ENCODE data around the gene NCAN.
"Not testable (repeated sequence)": the region's sequence is repeated elsewhere in the genome, so short reads cannot be mapped to it uniquely, and the experiment has no call there.

NCAN gene

GRCh38 chr19:19193926-19194325 lies 17.8 kb upstream of the NCAN start:
- no peak for DNase-seq (ENCODE audit: low read depth)

- no peak for DNase-seq (ENCODE audit: low read depth)
Measured at GRCh38 chr19:19201697-19202630, 9.8 kb upstream of the NCAN start.

GRCh38 chr19:19202707-19203011 lies 9.1 kb upstream of the NCAN start:
- no peak for DNase-seq (ENCODE audit: low read depth)

GRCh38 chr19:19203012-19203856 lies 8.5 kb upstream of the NCAN start, which contains the start of gene NR2C2AP:
NR2C2AP (minus strand) TSS chr19:19203414; CDS start chr19:19203060, 354 bp downstream.
- DNase-seq (ENCODE audit: low read depth) = peak; percentile 89

- DNase-seq (ENCODE audit: low read depth) = no peak
Measured at GRCh38 chr19:19204181-19204580, 7.6 kb upstream of the NCAN start.

- no peak for DNase-seq (ENCODE audit: low read depth)
Measured at GRCh38 chr19:19205416-19206410, 6.0 kb upstream of the NCAN start.

GRCh38 chr19:19206938-19207337 lies 4.8 kb upstream of the NCAN start:
- DNase-seq (ENCODE audit: low read depth) = no peak

- DNase-seq (ENCODE audit: low read depth) = no peak
Measured at GRCh38 chr19:19207637-19208572, 3.9 kb upstream of the NCAN start.

- DNase-seq (ENCODE audit: low read depth) = no peak
Measured at GRCh38 chr19:19209372-19209771, 2.4 kb upstream of the NCAN start.

GRCh38 chr19:19212916-19213315 lies 1.2 kb downstream of the NCAN start:
- DNase-seq (ENCODE audit: low read depth) = no peak

GRCh38 chr19:19213426-19214158 lies 1.8 kb downstream of the NCAN start:
- DNase-seq (ENCODE audit: low read depth) = no peak

- DNase-seq (ENCODE audit: low read depth) = no peak
Measured at GRCh38 chr19:19214159-19214490, 2.4 kb downstream of the NCAN start.

- DNase-seq (ENCODE audit: low read depth) = no peak
Measured at GRCh38 chr19:19214892-19215291, 3.1 kb downstream of the NCAN start.

- no peak for DNase-seq (ENCODE audit: low read depth)
Measured at GRCh38 chr19:19215792-19216191, 4.0 kb downstream of the NCAN start.

- no peak for DNase-seq (ENCODE audit: low read depth)
Measured at GRCh38 chr19:19217099-19217498, 5.3 kb downstream of the NCAN start.

GRCh38 chr19:19218911-19219310 lies 7.2 kb downstream of the NCAN start:
- no peak for DNase-seq (ENCODE audit: low read depth)

GRCh38 chr19:19221000-19221399 lies 9.2 kb downstream of the NCAN start:
- DNase-seq (ENCODE audit: low read depth) = not testable (repeated sequence)

GRCh38 chr19:19223060-19223459 lies 11.3 kb downstream of the NCAN start:
- no peak for DNase-seq (ENCODE audit: low read depth)

GRCh38 chr19:19223636-19224035 lies 11.9 kb downstream of the NCAN start:
- no peak for DNase-seq (ENCODE audit: low read depth)

All from activated T-cell treated with anti-CD3 and anti-CD28 coated beads for 1 hour (primary cell).